Measurements from ENCODE around the gene TMEM60. TPM values are rescaled to one million over a fixed set of nuclear protein-coding genes. Genes with fewer than 3 reads are reported as not detected.
"Not testable (repeated sequence)": the region's sequence is repeated elsewhere in the genome, so short reads cannot be mapped to it uniquely, and the experiment has no call there.

The TMEM60 gene
- total RNA-seq, 2 experiments from 2014 or later, result 13.2 to 19.4 TPM

- CTCF ChIA-PET, result no interaction called here
- no peaks in the 10 kb centered on the region for H3K27me3 Mint-ChIP-seq
- peak overlapping the region; percentile 93 for H3K4me3 Mint-ChIP-seq
- H3K36me3 Mint-ChIP-seq, result peaks cover 31% of the 10 kb centered on the region
- no peak for ATAC-seq
- DNase-seq, result no peak
- peaks cover 67% of the 10 kb centered on the region for H3K4me1 Mint-ChIP-seq
- H3K27ac Mint-ChIP-seq, result peak overlapping the region; percentile 91
- peaks cover 2% of the 10 kb centered on the region for H3K9me3 Mint-ChIP-seq (ENCODE audit: low read depth)
Measured at GRCh38 chr7:77800158-77800557, 1.9 kb upstream of the TMEM60 start.

- ATAC-seq, result no peak
- H3K36me3 Mint-ChIP-seq, result peaks cover 28% of the 10 kb centered on the region
- CTCF ChIA-PET, result interaction anchor here (0.8 to 1.9 kb wide), 5 partner anchors 13 to 136 kb away, joined by 3 to 15 read pairs (median 4); partner anchors contain the start of gene RSBN1L
Measured at GRCh38 chr7:77799078-77799964, 1.1 kb upstream of the TMEM60 start.

GRCh38 chr7:77797734-77798393 lies 370 bp downstream of the TMEM60 start:
- peak overlapping the region; percentile 91 for H3K27ac Mint-ChIP-seq

More at GRCh38 chr7:77799078-77799964, 1.1 kb upstream of the TMEM60 start:
- H3K4me3 Mint-ChIP-seq, result peak overlapping the region; percentile 93
- no peaks in the 10 kb centered on the region for H3K9me3 Mint-ChIP-seq (ENCODE audit: low read depth)
- H3K4me1 Mint-ChIP-seq, result peaks cover 66% of the 10 kb centered on the region
- peak overlapping the region; percentile 91 for H3K27ac Mint-ChIP-seq
- H3K27me3 Mint-ChIP-seq, result no peaks in the 10 kb centered on the region
- peak; percentile 51 for DNase-seq

GRCh38 chr7:77796960-77797359 lies 1.3 kb downstream of the TMEM60 start:
- CTCF ChIA-PET, result no interaction called here
- no peak overlapping the region for H3K27ac Mint-ChIP-seq
- peaks cover 25% of the 10 kb centered on the region for H3K36me3 Mint-ChIP-seq
- no peak for ATAC-seq
- H3K9me3 Mint-ChIP-seq (ENCODE audit: low read depth), result no peaks in the 10 kb centered on the region
- H3K4me3 Mint-ChIP-seq, result peak overlapping the region; percentile 93
- DNase-seq, result no peak
- peaks cover 46% of the 10 kb centered on the region for H3K4me1 Mint-ChIP-seq
- no peaks in the 10 kb centered on the region for H3K27me3 Mint-ChIP-seq

More at GRCh38 chr7:77797734-77798393, 370 bp downstream of the TMEM60 start:
- peak overlapping the region; percentile 93 for H3K4me3 Mint-ChIP-seq
- CTCF ChIA-PET, result interaction anchor here (0.6 to 1.9 kb wide), 4 partner anchors 22 to 137 kb away, joined by 3 to 15 read pairs (median 4); partner anchors contain the start of gene RSBN1L
- DNase-seq, result no peak
- H3K4me1 Mint-ChIP-seq, result peaks cover 54% of the 10 kb centered on the region
- ATAC-seq, result peak; percentile 48
- H3K9me3 Mint-ChIP-seq (ENCODE audit: low read depth), result no peaks in the 10 kb centered on the region
- no peaks in the 10 kb centered on the region for H3K27me3 Mint-ChIP-seq
- peaks cover 27% of the 10 kb centered on the region for H3K36me3 Mint-ChIP-seq

GRCh38 chr7:77796109-77796508 lies 2.1 kb downstream of the TMEM60 start:
- Mint-ChIP-seq H3K36me3 (peaks cover 24% of the 10 kb centered on the region), H3K4me1 (peaks cover 39% of the 10 kb centered on the region), H3K9me3 (ENCODE audit: low read depth) (no peaks in the 10 kb centered on the region), H3K4me3 (peak overlapping the region; percentile 93), H3K27me3 (no peaks in the 10 kb centered on the region), H3K27ac (peak overlapping the region; percentile 13)
- CTCF ChIA-PET, result interaction anchor here (0.7 to 0.9 kb wide), 2 partner anchors 138 to 303 kb away, joined by 3 read pairs; no protein-coding TSS in a partner anchor
- DNase-seq (no peak), ATAC-seq (no peak)

- Mint-ChIP-seq H3K4me3 (no peak overlapping the region), H3K4me1 (peaks cover 23% of the 10 kb centered on the region), H3K27ac (no peak overlapping the region), H3K36me3 (peaks cover 21% of the 10 kb centered on the region), H3K27me3 (no peaks in the 10 kb centered on the region), H3K9me3 (ENCODE audit: low read depth) (no peaks in the 10 kb centered on the region)
- DNase-seq (no peak), ATAC-seq (no peak)
- CTCF ChIA-PET, result no interaction called here
Measured at GRCh38 chr7:77794000-77794399, 4.2 kb downstream of the TMEM60 start.

GRCh38 chr7:77791956-77792355 lies 6.3 kb downstream of the TMEM60 start:
- Mint-ChIP-seq H3K27ac (no peak overlapping the region), H3K36me3 (peaks cover 19% of the 10 kb centered on the region), H3K4me3 (no peak overlapping the region), H3K27me3 (no peaks in the 10 kb centered on the region), H3K9me3 (ENCODE audit: low read depth) (no peaks in the 10 kb centered on the region), H3K4me1 (peaks cover 20% of the 10 kb centered on the region)
- CTCF ChIA-PET, result no interaction called here
- DNase-seq (no peak), ATAC-seq (no peak)

- H3K4me3 Mint-ChIP-seq, result no peak overlapping the region
- peaks cover 19% of the 10 kb centered on the region for H3K36me3 Mint-ChIP-seq
- H3K4me1 Mint-ChIP-seq, result peaks cover 14% of the 10 kb centered on the region
- ATAC-seq (no peak), DNase-seq (no peak)
- CTCF ChIA-PET, result no interaction called here
- no peak overlapping the region for H3K27ac Mint-ChIP-seq
- H3K27me3 Mint-ChIP-seq, result no peaks in the 10 kb centered on the region
- H3K9me3 Mint-ChIP-seq (ENCODE audit: low read depth), result no peaks in the 10 kb centered on the region
Measured at GRCh38 chr7:77791336-77791735, 6.9 kb downstream of the TMEM60 start.

GRCh38 chr7:77788327-77788902 lies 9.8 kb downstream of the TMEM60 start:
- Mint-ChIP-seq H3K4me1 (peaks cover 3% of the 10 kb centered on the region), H3K27me3 (no peaks in the 10 kb centered on the region), H3K9me3 (ENCODE audit: low read depth) (no peaks in the 10 kb centered on the region), H3K36me3 (peaks cover 24% of the 10 kb centered on the region), H3K27ac (peak overlapping the region; percentile 31), H3K4me3 (no peak overlapping the region)
- ATAC-seq (no peak), DNase-seq (no peak)
- CTCF ChIA-PET, result interaction anchor here (0.8 to 1.2 kb wide), 2 partner anchors 22 to 29 kb away, joined by 3 read pairs; no protein-coding TSS in a partner anchor

- CTCF ChIA-PET, result no interaction called here
Measured at GRCh38 chr7:77786741-77787140, 11.5 kb downstream of the TMEM60 start.

GRCh38 chr7:77786018-77786417 lies 12.2 kb downstream of the TMEM60 start:
- Mint-ChIP-seq H3K27ac (no peak overlapping the region), H3K4me1 (peaks cover 3% of the 10 kb centered on the region), H3K36me3 (peaks cover 32% of the 10 kb centered on the region), H3K9me3 (ENCODE audit: low read depth) (no peaks in the 10 kb centered on the region), H3K4me3 (no peak overlapping the region), H3K27me3 (no peaks in the 10 kb centered on the region)
- DNase-seq (no peak), ATAC-seq (no peak)
- CTCF ChIA-PET, result interaction anchor here (0.6 kb wide), 1 partner anchor 85 kb away, joined by 3 read pairs; no protein-coding TSS in a partner anchor

More at GRCh38 chr7:77786741-77787140, 11.5 kb downstream of the TMEM60 start:
- DNase-seq (no peak), ATAC-seq (no peak)
- Mint-ChIP-seq H3K27me3 (no peaks in the 10 kb centered on the region), H3K4me1 (peaks cover 3% of the 10 kb centered on the region), H3K36me3 (peaks cover 32% of the 10 kb centered on the region), H3K4me3 (no peak overlapping the region), H3K9me3 (ENCODE audit: low read depth) (no peaks in the 10 kb centered on the region), H3K27ac (no peak overlapping the region)

GRCh38 chr7:77784426-77784825 lies 13.8 kb downstream of the TMEM60 start:
- peaks cover 36% of the 10 kb centered on the region for H3K36me3 Mint-ChIP-seq
- H3K9me3 Mint-ChIP-seq (ENCODE audit: low read depth); DNase-seq; CTCF ChIA-PET; ATAC-seq; H3K27ac Mint-ChIP-seq; H3K4me3 Mint-ChIP-seq; H3K4me1 Mint-ChIP-seq; H3K27me3 Mint-ChIP-seq: not testable (repeated sequence)

- CTCF ChIA-PET, result no interaction called here
- Mint-ChIP-seq H3K27ac (no peak overlapping the region), H3K9me3 (ENCODE audit: low read depth) (no peaks in the 10 kb centered on the region), H3K36me3 (peaks cover 39% of the 10 kb centered on the region), H3K4me1 (peaks cover 1% of the 10 kb centered on the region), H3K27me3 (no peaks in the 10 kb centered on the region), H3K4me3 (no peak overlapping the region)
- ATAC-seq (no peak), DNase-seq (no peak)
Measured at GRCh38 chr7:77783545-77783944, 14.7 kb downstream of the TMEM60 start.

All from activated CD8-positive, alpha-beta memory T cell treated with anti-CD3 and anti-CD28 coated beads, Interleukin-2, amount 10 ng/mL, durations not matched to agents 7 days and 5 days (primary cell).